GM21529 (cell line): ENCODE measurements around the gene PRAC2.

ENCODE experiments used
- ATAC-seq: cut with Tn5 transposase; IDR thresholded peaks from one replicate; pipeline ENCODE4 v1.9.1; 2021; ENCODE audit not compliant: unreplicated experiment

PRAC2 gene

DNA sequence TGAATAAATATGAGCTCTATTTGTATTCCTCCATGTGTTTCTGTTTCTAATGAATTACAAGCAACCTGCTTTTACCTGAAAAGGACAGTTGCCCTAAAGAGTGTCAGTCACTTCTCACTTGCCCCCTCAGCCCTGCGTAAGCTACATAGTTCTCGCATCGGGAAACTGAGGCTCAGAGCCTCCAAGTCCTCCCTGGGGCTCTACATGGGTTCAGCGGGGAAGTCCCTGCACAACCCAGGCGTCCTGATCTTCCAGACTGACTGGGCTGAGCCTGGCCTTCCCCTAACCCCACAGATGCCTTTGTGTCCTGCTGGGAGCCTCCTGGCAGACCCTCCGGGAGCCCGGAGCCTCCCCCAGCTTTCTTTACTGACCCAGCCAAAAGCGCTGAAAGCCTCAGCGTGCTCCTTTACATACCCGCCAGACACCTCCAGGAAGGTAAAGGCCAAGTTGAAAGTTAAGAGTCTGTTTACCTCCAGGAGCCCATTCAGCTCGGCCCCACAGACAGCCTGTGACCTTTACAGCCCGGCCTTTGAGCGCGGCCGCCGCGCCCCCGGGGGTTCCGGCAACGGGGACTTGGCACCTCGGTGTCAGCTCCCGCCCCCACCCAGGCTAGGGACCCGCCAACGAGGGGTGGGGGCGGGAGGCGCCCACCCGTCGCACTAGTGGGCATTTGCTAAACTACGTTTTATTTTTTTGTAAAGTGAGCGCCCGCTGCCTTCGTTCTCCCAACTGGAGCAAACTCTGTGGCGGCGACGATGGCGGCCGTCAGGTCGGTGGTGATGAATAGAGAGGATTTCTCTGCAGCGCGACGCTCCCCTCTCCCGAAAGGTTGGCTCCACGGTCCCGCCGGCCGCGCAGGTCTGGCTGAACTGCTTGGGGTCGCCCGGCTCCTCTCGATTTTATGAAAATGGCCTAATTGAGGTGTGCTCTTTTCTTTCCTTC is 10.0 kb downstream of the PRAC2 start:
- ATAC-seq: no peak

DNA sequence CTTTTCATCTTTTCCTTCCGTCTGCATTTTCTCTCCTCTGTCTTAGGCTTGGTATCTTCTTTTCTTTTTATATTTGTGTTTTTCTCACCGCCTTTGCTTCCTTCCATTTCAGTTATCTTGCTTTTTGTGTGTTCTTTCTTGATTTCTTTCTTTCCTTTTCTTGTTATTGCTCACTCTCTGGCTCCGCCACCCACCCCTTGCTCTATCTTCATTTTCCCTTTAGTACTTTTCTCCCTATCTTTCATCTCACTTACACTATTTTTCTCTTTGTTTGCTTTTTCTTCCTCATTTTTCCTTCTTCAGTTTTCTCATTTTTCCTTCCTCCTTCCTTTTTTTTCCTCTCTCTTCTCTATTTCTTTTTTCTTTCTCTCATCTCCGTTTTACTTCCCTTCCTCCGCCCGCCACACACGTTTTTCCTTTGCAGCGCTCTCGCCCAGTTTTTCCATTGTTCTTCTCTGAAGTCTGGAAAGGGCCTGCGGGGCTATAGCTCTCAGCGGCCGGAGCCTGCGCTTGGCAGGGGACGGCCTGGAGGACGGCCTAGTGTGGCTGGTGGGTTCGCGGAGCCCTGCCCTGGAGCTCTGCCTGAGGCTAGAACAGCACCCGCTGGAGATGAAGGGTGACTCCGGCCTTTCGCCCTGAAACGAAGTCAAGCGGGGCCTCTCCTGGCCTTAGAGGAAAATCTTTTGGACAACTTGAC is 10.8 kb downstream of the PRAC2 start:
- ATAC-seq: no peak

- ATAC-seq: no peak
Observed at GRCh38 chr17:48734333-48735061, 11.5 kb downstream of the PRAC2 start.

DNA sequence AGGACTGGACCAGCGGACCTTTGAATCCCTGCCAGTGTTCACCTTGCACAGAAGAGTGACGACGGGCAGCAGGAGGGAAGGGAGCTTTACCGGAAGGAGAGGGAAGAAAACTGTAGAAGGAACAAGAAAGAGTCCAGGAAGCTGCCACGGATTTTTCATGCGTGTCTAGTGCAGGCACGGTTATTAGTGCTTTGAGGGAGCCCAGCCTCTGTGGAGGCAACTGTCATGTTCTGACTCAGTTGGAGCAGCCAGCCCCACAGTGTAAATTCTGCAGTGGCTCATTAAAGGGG is 12.0 kb downstream of the PRAC2 start:
- ATAC-seq: no peak

DNA sequence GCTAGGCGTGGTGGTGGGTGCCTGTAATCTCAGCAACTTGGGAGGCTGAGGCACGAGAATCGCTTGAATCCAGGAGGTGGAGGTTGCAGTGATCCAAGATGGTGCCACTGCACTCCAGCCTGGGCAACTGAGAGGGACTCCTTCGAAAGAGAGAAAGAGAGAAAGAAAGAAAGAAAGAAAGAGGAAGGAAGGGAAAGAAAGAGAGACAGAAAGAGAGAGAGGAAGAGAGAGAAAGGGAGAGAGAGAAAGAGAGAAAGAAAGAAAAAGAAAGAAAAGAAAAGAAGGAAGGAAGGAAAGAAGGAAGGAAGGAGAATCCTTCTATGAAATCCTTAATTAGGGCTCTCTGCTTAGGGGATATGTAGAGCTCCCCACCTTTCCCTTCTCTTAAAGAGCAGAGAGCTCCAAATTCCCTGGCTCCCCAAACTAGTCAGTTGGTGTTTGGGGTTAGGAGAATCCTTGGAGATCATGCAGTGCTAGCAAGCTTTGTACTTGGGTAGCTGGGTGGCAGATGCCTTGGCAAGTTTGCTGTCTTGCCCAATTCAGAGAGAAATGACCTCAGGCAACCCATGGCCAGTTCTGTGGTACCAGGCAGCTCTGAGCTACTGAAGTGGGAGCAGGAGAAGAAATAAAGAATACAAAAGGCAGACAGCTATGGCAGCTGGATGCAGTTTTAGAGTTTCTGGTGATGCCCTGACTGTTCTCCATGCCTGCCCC is 14.5 kb downstream of the PRAC2 start:
- ATAC-seq: no peak

- no peak for ATAC-seq
Observed at GRCh38 chr17:48738424-48738802, 15.4 kb downstream of the PRAC2 start.

- ATAC-seq: no peak
Observed at GRCh38 chr17:48738803-48739526, 16.0 kb downstream of the PRAC2 start.

- ATAC-seq: no peak
Observed at GRCh38 chr17:48740537-48740936, 17.6 kb downstream of the PRAC2 start.

DNA sequence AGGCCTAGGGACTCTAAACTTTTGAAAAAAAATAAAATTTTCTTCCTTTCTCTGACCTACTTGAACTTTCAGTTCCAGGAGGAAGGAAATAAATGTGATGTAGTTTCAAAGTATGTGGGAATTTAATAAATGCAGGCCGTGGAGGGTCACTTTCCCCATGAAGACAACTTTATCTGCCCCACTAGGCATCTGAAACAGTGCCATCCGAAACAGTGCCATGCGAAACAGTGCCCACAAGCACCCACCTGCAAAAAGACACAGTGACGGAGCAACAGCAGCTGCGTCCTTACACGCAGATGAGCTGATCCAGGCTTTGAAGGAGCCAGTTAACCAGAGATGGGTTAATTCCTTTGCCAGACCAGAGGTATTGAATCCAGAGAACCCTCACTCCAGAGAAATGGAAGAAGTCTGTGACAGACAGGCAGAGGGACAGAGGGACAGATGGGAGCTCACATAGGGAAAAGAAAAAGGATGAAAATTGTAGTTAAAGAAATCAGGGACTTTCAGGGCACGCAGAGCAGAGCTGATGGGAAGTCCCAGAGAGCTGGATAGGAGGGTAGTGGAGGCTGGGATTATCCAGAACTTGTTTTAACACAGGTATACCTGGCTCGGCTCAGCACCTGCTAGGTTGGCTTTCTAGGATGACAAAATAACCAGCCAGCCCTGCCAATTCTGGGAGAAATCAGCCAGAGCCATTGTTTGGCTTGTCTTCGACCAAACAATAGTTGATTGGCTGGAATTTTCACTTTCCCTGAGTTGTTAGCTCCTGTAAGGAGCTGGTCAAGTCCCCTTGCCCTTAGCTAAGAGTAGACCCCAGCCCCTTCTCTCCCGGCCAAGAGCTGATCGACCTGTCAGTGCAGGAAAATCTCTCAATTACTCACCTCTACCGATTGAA is 22.6 kb downstream of the PRAC2 start:
- ATAC-seq: no peak

- ATAC-seq: no peak
Observed at GRCh38 chr17:48746916-48747444, 24.0 kb downstream of the PRAC2 start.

- no peak for ATAC-seq
Observed at GRCh38 chr17:48747445-48748363, 24.7 kb downstream of the PRAC2 start.

DNA sequence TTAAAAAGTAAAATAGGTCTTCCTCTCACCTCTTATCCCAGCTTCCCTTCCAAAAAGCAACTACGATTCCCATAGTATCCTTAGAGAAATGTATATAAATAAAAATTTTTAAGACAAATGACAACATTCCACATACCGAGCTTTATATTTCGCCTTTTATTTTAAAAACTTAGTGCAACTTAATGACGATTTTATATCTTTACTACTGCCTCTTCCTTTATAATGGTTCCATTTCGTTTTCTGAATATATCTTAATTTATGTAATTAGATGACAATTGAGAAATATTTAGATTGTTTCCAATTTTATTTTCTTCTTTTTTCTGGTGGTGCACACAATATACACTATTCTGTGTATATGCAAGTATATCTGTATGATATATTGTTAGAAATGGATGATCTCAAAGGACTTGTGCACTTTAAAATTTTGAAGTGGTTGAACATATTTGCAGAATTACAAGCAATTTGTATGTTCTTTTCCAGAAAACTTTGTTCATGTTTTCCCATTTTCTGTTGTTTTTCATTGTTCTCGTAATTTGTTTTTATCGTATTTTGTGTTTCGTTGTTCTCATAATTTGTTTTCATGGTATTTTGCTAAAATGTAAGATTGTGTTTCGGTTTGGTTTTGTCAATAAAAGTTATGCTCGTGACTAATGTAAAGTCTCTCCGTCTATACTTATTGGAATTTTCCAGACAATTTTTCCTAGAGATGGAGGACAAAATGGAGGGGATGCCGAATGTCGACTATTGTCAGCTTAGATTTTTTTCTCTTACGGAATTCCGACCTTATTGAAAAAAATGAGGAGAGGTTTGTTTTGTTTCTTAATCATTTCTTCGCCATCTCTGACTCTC is 26.0 kb downstream of the PRAC2 start:
- no peak for ATAC-seq

- no peak for ATAC-seq
Observed at GRCh38 chr17:48749621-48750553, 26.9 kb downstream of the PRAC2 start.

DNA sequence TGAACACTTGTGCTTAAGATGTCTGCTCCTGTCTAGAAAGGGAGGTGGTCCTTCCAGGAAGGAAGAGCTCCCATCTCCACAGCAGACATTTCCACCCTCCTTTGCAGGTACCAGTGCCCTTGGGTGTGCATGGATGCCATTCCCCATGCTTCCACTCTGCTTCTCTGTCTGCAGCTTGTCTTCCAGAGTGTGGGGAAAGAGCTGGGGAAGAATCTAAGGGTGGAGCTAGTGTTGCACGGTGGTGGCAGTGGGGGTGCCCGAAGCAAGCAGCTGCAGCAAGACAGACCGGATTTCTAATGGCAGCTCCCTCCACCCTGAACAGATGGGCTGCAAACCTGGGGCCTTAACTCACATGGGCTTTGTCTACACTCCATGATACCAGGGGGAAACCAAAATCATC is 28.2 kb downstream of the PRAC2 start:
- no peak for ATAC-seq

GRCh38 chr17:48751733-48752398 is 28.9 kb downstream of the PRAC2 start:
- ATAC-seq: no peak
